Glomerular visceral epithelial cell (primary cell): ENCODE measurements around the gene RAB26.
A peak's percentile ranks its signal among the peaks of the same experiment; 100 is the strongest.
"Not testable (repeated sequence)": the region's sequence is repeated elsewhere in the genome, so short reads cannot be mapped to it uniquely, and the experiment has no call there.

ENCODE experiments used
- DNase-seq: peaks from one replicate; pipeline ENCODE4 v3.0.0-alpha.2; 2016; ENCODE audit errors: extremely low spot score

Gene RAB26

DNA sequence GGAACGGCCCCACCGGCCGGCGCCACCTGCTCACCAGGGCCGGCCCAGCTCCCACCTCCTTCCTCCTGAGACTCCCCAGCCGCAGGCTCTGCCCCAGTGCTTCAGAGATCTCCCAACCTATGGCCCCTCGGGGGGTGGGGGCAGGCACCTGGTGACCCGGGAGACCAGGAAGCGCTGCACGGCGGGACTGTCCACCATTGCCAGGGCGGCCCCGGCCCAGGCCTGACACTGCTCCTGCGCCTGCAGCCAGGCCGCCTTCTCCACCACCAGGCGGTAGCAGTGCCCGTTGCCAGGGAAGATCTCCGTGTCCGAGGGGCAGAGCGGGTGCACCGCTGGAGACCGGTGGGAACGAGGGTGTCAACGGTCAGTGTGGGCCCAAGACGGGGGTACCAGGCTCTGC lies 31.1 kb upstream of the RAB26 start:
- DNase-seq, result not testable (repeated sequence)

DNA sequence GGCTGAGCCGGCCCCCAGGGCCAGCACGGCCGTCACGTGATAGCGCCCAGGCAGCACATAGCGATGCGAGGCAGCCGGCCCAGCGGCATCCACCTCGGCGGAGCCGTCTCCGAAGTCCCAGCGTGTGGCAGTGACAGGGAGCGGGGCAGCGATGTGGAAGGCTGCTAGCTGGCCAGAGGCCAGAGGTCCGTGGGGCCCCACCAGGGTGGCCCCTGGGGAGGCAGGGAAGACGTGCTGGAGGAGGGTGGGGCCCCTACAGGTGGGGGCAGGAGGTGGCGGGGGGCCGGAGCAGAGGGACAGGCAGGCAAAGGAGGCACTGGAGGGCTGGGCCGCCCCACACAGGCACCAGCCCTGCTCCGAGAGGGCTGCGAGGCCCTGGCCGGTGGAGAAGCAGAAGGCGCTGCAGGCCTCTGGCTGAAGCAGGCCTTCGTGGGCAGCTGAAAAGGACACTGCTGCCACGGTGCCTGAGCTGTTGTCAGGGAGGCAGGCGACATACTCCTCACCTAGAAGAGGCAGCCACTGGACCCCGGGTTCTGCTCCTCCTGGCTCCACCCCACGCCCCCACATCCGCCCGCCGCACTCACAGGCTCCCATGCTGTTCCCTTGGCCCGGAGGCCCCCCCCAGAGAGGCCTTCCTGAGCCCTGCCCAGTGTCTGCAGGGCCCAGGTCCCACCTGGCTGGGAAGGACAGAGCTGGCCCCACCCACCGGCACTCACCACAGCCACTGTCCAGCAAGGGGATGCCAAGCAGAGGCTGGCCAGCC lies 30.3 kb upstream of the RAB26 start:
- DNase-seq, result not testable (repeated sequence)

DNA sequence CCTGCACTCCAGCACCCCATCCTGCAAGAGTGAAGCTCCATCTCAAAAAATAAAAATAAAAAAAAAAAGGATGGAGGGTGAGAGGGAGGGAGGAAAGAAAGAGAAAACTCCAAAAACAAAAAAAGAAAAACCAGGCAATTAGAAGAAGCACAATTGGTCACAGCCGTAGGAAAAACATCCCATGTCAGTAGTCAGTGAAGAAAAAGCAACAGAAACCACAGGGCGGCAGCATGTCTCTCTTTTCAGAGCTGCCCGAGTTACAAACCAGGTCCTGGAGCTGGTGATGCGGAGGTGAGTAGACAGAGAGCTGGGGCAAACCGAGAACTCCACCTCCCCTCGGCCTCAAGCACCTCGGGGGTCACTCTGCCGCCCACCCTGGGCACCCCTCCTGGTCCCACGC lies 27.1 kb upstream of the RAB26 start:
- not testable (repeated sequence) for DNase-seq

DNA sequence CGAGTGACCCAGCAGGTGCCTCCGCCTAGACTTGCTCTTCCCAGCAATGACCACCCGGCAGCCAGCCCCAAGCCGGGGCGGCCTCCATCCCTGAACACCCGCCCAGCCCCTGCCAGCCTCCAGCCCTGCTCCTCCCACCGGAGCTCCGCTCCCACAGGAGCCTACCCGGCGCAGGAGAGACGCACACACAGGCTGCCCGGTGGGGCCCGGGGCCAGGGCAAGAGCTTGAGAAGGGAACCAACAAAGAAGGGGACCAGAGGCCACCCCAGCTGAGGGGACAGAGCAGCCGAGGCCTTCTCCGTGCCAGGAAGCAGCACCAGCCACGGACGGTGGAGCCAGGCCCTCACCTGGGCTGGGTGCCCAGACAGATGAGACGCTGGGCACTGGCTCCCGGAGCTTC lies 26.6 kb upstream of the RAB26 start:
- DNase-seq, result no peak

DNA sequence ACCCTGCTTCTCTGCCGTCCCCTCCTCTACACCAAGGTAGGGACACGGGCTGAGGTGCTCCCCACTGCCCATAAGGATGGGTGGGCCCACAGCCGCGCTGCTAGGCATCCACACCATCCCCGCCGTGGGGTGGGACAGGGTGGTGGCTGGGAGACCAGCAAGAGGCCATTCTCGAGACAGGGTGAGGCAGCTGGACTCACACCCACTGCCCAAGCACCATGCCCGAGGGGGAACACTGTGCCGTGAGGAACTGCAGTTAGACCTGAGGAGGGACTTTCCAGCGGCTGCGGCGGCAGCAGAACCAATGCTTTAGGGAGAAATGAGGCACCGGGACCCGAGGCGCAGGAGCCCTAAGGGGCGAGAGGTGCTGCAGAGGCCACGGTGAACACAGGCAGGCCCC lies 26.0 kb upstream of the RAB26 start:
- DNase-seq, result no peak

DNA sequence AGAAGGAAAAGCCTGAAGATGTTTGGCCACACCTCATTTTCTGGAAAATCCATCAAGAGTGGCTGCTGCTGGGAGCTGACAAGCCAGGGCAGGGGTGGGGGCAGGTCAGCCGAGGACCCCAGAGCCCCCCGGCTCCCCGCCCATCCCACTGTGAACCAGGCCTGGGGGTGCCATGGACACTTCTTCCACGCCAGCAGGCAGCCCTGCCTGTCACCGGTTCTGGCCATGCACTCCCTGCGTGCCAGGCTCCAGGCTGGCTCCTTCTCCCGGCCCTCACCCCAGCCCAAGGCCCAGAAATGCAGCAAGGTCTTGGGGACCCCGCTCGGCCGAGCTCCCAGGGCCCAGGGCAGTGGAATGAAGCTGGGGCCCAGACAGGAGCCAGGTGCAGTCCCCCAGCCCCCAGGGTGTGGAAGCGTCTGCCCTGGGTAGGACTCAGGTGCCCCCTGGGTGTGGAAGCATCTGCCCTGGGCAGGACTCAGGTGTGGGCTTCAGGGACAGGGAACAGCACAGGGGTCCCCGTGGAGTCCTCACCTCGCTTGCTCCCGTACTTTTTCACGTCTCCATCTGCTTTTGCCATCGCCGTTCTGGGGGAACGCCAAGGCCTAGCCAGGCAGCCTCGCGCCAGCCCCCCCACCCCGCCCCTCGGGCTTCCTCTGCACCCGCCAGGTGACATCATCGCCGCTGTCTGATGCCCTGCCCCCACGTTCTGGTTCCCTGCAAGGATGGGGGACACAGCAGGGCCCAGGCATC lies 25.3 kb upstream of the RAB26 start:
- not testable (repeated sequence) for DNase-seq

DNA sequence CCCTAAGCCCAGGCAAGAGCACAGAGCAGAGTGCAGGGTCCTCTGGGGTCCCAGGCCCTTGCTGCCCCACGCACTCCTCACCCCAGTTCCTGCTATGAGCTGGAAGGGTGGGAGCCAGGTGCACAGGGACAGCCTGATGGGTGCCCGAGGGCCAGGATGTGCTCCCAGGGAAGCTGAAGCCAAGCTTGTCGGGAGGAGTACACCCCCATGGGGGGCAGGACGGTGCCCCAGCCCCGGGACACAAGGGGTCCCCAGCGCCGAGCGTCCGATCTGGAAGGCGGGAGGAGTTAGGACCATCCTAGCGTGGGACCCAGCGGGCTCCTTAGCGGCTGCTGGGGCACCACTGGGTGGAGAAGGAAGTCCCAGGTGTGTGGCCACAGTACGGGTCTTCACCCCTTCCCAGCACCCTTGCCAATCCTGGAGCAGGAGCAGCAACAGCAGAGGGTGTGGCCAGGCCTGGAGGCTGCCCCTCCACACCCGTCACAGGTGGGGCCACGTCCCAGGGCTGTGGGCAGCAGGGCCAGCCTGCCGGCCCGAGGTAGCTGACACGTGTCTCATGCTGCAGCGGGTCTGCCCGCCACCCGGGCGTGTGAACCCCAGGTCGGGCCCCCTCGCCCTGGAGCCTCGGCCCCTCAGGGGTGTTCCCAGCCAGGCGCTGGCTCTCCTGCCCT lies 24.6 kb upstream of the RAB26 start:
- not testable (repeated sequence) for DNase-seq

DNA sequence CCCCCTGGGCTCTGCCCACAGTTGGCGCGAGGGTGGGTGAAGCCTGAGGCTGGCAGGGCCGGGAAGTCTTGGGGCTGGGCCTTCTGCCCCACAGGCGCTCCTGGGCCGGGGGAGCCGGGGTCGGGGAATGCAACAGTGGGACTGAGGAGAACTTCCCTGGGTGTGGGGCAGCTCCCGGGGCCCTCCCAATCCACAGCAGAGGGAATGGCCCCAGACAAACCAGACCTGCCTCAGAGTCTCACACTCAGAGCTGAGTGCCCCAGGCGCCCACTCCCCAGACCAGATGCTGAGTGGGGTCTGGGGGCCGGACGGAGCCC lies 24.1 kb upstream of the RAB26 start:
- DNase-seq, result not testable (repeated sequence)

DNA sequence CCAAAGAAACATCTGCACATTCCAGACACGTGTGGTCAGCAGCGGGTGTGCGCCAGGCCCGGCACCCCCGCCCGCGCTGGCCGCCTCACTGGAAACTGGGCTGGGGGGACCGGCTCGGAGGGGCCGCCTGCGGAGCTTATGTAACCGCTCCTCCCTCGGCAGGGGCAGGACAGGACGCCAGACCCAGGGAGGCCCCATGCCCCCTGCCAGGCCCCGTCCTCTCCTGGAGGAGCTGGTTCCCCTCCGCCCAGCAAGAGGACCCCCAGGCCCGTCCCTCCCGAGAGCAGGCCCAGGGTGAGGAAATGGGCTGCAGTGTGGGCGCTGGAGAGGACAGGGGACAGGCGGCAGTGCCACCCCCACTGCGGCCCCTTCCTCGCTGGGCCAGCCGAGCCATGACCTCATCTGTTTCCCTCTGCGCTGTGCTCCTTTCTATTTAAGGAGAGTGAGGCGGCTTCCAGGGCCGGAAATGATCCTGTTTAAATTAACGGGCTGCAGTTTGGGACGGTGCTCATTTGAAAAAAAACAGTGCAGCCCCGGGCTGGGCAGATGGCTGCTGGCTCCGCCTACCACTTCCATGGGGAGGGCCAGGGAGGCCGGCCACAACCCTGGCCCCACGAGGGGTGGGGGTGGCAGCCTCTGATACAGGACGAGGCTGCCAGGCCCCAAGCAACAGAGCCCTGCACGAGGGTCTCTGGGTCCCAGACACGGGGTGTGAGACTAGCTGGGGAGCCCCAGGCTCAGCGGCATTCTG lies 23.6 kb upstream of the RAB26 start:
- not testable (repeated sequence) for DNase-seq

DNA sequence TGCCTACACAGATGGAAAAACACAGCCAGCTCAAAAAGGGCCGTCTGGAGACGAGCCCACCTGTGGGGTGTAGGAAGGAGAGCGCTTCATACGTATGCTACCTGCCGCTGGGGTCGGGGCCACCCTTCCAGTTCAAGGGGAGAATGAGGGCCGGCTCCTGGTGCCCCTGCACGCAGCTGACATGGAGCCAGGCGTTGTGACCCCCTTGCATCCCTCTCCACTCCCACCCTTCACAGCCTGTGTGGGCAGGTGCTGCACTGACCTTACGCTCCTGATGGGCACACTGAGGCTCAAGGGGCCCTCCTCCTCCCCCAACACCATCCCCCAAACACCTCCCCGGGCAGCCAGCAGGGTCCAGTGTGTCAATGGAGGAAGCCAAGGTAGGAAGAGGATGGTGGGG lies 22.8 kb upstream of the RAB26 start:
- DNase-seq, result not testable (repeated sequence)

DNA sequence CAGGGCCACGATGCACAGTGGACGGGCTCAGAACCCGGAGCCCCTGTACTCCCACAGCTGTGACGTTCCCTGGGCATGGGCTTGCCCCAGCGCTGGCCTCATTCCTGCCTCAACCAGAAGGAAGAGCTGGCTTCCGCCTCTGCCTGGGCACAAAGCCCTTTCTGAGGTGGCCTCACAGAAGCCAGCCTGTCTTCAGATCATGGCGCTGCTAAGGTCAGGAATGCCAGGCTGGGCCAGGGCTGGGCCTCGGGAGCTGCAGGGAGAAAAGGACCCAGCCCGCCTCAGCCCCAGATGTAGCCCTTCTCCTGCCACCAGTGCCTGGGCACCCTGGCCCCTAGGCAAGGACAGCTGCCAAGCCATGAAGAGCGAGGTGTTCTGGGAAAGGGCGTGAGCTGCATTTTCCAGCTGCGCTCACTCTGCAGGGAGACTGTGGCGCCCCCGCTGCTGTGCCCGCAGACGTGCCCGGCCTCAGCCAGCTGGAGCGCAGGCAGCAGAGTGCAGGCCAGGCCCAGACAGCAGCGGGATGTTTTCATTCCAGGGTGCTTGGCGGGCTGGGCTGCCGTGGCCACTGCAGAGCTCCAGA lies 22.2 kb upstream of the RAB26 start:
- DNase-seq, result not testable (repeated sequence)

DNA sequence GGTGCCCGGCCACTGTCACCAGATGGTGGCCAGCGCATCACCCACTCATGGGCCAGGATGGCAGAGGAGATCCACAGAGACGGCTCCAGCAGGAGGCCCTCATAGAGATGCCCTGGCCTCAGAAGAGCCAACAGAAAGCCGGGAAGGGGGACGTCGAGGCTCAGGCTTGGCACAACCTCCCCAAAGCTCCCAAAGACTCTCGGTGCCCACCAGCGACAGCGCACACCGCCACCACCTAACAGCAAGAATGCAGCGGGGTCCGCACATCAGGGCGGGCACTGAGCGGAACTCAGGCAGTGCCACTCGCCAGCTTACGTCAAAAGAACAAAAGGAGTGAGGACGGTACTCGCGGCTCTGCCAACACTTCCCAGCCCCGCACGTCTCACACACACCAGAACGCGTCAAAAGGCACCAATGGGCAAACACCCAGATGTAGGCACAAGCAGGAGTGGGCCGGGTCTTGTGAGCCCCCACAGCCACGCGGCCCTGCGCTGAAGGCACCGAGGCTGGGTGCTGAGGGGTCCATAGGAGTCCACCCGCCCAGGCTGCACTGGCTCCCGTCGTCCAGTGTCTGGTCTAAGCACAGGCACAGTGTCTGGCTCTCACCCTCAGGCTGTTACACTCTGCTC lies 21.4 kb upstream of the RAB26 start:
- DNase-seq, result not testable (repeated sequence)

DNA sequence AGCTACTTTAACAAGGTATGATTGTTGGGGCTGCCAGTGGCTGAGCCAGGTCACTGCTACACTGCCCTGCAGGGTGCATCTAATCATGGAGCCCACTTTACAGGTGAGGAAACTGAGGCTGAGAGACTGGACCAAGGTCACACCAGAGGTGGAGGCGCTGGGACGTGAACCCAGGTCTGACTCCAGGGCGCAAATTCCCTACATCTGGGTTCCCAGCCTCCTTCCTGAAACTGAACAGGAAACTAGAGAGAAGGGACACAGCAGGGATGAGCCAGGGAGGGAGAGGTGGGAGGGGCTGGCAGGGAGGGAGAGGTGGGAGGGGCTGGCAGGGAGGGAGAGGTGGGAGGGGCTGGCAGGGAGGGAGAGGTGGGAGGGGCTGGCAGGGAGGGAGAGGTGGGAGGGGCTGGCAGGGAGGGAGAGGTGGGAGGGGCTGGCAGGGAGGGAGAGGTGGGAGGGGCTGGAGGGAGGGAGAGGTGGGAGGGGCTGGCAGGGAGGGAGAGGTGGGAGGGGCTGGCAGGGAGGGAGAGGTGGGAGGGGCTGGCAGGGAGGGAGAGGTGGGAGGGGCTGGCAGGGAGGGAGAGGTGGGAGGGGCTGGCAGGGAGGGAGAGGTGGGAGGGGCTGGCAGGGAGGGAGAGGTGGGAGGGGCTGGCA lies 20.7 kb upstream of the RAB26 start:
- peak; percentile 25 for DNase-seq

DNA sequence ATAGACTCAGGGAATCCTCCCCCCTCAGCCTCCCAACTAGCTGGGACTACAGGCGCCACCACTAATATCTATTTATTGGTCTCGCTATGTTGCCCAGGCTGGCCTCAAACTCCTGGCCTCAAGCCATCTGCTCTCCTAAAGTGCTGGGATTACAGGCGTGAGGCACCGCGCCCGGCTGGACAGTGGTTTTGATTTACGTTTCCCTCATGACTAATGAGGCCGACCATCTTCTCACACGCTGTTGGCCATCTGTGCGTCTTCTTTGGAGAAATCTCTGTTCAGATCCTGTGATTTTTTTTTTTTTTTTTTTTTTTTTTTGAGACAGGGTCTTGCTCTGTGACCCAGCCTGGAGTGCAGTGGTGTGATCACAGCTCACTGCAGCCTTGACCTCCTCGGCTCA lies 19.2 kb upstream of the RAB26 start:
- peak; percentile 60 for DNase-seq

DNA sequence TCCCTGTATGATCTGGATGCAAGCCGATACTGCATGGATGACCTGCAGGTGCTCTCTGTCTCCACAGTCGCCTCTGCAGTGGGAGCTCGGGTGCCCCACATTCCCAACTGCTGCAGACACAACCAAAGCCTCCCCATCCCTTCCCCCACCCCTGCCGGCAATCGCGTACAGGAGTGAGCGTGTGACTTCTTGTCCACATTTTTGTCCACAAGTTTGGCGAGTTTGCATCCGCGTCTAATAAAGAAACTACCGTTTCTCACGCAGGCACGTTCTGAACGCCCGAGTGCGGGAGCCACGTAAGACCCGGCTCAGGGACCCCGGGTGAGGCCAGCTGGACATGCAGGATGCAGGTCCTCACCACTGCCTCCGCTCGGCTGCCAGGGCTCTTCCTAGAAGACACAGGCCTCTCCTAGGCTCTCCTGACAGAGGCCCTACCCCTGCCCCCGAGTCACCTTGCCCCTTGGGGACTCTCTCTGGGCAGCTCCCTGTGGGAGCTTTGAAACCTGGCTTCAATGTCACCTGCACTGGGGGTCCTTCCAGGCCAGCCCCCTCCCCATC lies 18.5 kb upstream of the RAB26 start:
- DNase-seq, result not testable (repeated sequence)

DNA sequence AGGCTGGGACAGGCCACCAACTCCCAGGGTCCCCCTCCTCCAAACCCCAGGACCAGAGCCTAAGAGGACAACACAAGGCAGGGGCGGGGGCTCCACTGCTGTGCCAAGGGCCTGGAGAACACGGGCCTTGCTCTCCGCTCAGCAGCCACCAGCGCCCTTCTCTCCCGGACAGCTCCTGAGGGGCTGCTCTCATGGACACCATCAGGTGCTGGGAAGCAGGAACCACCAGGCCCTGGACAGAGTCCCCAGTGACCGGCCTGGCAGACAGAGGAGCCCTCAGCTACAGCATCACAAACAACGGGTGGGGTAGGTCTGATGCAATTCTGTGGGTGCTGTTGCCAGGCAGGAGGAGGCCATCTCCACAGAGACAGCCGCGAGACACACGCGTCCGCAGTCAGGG lies 14.6 kb upstream of the RAB26 start:
- DNase-seq, result not testable (repeated sequence)

DNA sequence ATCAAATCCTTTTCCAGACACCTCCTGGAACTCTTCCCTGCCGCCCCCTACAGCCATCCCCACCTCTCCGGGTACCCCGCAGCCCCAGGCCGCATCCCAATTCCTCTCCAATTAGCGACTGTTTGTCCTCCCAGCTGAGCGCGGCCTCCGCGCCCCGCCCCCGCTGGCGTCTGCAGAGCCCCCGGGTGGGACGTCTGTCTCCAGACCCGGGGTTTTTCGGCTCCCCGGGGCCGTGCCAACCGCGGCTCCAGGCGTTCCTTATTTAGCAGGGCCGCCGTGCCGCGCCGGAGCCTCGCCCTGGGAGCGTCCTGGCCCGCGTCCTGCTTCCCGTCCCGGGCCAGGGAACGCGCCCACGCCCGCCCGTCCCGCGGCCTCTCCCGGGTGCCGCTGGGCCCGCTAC lies 13.4 kb upstream of the RAB26 start:
- not testable (repeated sequence) for DNase-seq

DNA sequence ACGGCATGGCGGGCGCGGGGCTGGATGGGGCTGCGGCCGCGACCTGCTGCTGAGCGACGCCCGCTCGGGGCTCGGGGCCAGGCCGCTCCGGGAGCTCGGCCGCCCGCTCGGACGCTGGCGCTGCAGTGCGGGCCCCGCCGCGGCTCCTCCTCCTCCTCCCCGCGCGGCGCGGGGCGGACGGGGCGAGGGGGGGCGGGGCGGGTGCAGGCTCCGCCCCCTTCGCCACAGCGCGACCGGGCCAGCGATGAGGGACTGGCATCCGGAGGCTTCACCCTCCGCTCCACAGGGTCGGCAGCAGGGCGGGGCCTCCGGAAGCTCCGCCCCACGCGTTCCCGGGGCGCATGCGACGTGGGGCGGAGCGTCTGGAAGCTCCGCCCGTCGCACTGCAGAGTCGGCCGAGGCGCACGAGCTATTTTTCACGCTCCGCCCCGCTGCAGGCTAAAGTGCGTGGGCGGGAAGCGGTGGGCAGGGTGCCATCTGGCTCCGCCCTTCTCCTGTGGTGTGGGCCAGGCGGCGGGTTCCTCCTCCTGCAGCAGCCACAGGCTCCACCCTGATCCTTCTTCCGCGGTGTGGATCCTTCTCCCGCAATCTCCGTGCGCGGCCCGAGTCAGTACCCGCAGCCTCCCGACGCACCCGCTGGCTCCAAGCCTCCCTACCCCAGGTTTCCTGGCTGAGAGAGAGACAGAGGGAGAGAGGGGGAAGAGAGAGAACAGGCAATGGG lies 12.5 kb upstream of the RAB26 start, which contains the start of gene PKD1:
TSS of gene PKD1 (minus strand) at position 129 of the 721 bp plus-strand sequence. CDS start 209 bp downstream, outside the sequence.
- DNase-seq, result peak; percentile 88
